Stimulated activated CD8-positive, alpha-beta memory T cell treated with anti-CD3 and anti-CD28 coated beads, Interleukin-2, amount 100 ng/mL, for 1 hour (primary cell): ENCODE results near the gene RAPGEFL1.
"Not testable (repeated sequence)": the region's sequence is repeated elsewhere in the genome, so short reads cannot be mapped to it uniquely, and the experiment has no call there.

ENCODE experiments used
- DNase-seq, 2 donors: peaks; one replicate each; pipeline ENCODE4 v3.0.0-alpha.2; 2020; ENCODE audit warnings: low read depth in 2 of 2

RAPGEFL1 gene

GRCh38 chr17:40174514-40174913 is 2.8 kb upstream of the RAPGEFL1 start:
- no peak for DNase-seq

DNA sequence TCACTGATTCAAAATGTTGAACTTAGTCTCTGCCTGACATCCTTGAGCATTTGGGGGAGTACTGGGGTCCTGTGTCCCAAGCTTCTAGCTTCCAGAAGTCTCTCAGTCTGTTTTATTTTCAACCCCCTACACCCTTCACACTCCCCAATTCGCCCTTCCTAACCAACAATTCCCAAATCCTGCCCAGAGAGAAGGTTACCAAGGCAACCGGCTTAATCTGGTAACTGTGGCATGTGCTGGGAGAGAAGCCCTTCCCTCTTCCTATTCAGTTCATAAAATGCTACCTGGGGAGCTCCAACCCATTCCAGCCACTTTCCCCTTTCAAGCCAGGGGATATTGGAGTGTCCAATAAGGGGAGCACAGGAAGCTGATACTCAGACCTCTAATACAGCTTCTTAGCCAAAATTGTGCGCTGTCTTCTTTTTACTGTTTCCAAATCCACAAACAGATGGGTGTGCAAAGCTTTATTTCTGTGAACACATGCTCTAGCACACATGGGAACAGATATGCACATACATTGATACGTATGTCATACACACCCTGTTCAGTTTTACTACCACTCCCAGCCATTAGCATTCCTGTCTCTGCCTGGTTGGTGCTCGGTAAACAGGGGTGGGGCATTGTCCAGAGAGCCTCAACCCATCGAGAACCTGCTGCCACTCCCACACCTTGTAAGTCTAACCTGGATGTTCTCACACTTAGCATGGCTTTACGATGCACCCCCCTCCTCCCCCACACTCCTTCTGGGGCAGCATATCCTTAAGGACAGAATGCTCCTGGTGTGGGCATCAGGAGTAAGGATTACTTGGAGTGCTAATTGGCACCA is 1.1 kb upstream of the RAPGEFL1 start:
- no peak for DNase-seq

DNA sequence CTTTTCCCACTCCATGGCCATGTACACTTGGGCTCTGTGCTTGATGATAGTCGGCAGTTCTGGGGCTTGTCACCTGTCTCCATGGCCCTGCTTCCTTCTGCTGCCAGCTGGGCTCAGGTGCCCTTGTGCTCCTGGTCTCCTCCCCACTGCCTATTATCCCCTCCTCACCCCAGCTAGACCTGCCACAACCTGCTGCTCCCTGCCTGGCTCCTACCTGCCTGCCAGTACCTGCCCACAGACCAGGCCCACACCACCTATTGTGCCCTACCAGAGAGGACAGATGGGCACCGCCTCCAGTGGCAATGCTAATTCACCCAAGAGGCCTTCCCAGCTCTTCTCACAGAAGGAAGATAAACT is 538 bp upstream of the RAPGEFL1 start:
- no peak for DNase-seq

DNA sequence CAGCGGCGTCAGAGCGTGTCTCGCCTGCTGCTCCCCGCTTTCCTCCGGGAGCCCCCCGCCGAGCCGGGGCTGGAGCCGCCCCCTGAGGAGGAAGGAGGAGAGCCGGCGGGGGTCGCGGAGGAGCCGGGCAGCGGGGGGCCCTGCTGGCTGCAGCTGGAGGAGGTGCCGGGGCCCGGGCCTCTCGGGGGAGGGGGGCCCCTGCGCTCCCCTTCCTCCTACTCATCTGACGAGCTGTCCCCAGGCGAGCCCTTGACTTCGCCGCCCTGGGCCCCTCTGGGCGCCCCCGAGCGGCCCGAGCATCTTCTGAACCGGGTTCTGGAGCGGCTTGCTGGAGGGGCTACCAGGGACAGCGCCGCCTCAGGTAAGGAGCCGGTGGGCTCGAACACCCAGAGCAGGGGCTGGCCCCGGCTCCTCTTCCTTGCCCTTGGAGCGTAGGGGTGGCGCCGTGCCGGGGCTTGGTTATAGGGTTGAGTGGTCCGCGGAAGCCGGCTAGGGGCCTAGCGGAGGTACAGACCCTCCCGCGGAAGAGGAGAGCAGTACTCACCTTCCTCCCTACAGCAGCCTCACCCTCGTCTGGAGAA is 841 bp downstream of the RAPGEFL1 start:
- DNase-seq = no peak

GRCh38 chr17:40178660-40179059 is 1.4 kb downstream of the RAPGEFL1 start:
- DNase-seq = no peak

GRCh38 chr17:40179923-40180659 is 2.8 kb downstream of the RAPGEFL1 start:
- no peak for DNase-seq

DNA sequence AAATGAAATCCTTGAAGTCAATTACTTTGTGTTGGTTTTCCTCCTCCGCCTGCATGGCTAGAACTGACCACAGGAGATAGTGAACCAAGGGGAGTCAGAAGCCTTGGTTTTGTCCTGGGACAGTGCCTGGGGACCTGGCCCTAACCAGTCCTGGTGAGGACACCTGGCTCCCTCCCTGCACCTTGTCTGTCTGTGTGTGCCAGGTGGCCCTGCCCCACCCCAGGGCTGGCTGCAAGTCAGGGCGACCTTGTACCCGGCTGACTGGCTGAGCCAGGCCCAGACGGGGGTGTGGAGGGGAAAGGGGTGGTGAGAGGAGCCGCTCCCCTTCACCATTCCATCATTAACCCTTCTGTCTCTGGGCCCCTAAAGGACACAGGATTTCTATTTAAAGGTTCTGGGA is 3.4 kb downstream of the RAPGEFL1 start:
- DNase-seq = no peak

DNA sequence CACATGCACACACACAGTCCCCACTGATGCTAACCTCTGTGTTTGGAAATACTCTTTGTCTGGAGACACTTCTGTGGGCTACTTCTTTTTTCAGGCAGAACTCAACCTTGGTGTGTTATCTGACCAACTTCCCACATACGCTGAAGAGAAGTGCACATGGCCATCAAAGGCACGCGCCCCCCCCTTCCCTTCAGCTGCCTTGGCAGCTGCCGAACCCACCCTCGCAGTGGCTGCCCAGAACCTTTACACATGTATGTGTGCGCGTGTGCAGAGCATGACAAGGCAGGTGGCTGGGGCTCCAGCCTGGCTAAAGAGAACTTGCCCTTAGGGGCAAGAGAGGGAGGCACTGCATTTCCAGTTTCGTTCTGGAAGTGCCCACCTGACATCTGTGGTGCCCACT is 3.9 kb downstream of the RAPGEFL1 start:
- DNase-seq = no peak

- no peak for DNase-seq
Observed at GRCh38 chr17:40182606-40183005, 5.3 kb downstream of the RAPGEFL1 start.

DNA sequence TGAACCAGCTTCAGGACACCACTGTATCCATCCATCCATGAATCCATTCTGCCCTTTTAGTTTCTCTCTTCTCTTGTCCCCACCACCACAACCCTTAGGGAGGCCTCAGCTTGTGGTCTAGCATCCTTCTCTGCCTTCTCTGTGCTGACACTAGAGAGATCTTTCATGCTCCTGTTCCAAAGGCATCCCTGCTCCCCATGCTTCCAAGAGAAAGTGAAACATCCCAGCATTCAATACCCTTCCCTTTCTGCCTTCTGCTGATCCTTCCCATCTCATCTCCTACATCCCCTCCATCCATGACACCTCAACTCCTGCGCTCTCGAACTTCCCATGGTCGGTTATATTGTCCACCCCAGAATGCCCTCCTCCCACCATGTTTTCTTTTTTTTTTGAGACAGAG is 10.0 kb downstream of the RAPGEFL1 start:
- DNase-seq = no peak

- no peak for DNase-seq
Observed at GRCh38 chr17:40188694-40189093, 11.4 kb downstream of the RAPGEFL1 start.

GRCh38 chr17:40190197-40191021 is 13.1 kb downstream of the RAPGEFL1 start:
- DNase-seq = no peak

- DNase-seq = peak; percentile 25 to 51
Observed at GRCh38 chr17:40191237-40192208, 14.3 kb downstream of the RAPGEFL1 start.

DNA sequence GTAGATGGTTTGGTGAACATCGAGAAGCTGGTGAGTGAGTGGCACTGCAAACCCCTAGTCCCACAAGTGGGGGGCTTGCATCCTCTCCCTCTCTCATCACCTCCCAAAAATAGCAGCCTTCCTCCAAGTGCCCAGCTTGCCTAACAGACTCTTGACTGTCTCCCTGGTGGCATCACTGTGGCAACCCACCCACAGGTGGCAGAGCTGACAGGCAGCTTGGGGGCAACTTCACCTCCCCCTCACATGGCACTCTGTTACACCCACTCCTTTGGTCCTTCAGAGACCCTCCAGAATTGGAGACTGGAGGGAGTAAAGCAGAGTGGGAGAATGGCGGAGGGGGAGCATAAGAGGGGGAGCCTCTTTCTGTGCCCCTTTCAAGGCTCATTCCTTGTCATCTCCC is 15.7 kb downstream of the RAPGEFL1 start:
- no peak for DNase-seq

GRCh38 chr17:40194821-40195220 is 17.6 kb downstream of the RAPGEFL1 start:
- DNase-seq = no peak

DNA sequence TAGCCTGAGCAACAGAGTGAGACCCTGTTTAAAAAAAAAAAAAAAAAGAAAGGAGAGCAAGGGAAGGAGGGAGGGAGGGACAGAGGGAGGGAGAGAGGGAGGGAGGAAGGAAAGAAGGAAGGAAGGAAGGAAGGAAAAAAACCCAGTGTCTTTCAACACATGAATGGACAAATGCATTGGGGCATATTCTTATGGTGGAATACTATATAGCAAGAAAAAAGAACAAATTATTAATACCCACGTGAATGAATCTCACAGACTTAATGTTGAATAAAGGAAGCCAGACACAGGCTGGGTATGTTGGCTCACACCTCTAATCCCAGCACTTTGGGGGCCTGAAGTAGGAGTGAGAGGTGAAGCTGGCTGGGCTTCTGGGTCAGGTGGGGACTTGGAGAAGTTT is 20.3 kb downstream of the RAPGEFL1 start:
- DNase-seq = no peak

GRCh38 chr17:40197965-40198456 is 20.7 kb downstream of the RAPGEFL1 start:
- not testable (repeated sequence) for DNase-seq

GRCh38 chr17:40198576-40198975 is 21.3 kb downstream of the RAPGEFL1 start:
- no peak for DNase-seq

DNA sequence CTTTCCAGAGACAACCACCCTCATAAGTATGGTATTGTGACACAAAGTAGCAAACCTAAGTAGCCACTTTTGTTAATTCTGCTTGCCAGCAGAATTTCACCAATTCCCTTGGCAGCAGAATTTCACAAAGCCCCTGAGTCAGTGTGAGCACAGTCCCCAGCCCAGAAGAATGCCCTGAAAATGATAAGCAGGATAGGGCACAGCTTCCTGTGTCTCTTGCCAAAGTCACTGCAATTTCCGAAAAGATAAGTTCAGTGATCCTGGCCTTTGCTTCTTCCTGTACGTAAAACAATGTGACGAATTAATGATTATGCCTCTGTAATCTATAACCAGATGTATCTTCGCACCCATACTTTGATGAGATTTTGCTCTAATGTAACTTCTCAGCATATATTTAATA is 25.9 kb downstream of the RAPGEFL1 start:
- DNase-seq = no peak

DNA sequence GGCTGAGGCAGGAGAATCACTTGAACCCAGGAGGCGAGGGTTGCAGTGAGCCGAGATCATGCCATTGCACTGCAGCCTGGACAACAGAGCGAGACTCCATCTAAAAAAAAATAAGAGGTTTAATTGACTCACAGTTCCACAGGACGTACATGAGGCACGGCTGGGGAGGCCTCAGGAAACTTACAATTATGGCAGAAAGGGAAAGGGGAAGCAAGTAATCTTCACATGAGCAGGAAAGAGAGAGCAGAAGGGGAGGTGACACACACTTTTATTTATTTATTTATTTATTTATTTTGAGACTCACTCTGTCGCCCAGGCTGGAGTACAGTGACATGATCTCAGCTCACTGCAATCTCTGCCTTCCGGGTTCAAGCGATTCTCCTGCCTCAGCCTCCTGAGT is 28.9 kb downstream of the RAPGEFL1 start:
- not testable (repeated sequence) for DNase-seq
